HUDEP-2 (cell line): ENCODE data around the gene MYO18B.

Source experiments
- DNase-seq, 76 experiments: peaks; one replicate each; lab custom pipeline; 2025; ENCODE audit not compliant: unreplicated experiment in 76 of 76; lab: John Stamatoyannopoulos, UW

The MYO18B gene

GRCh38 chr22:25930788-25931310, 188.9 kb downstream of the MYO18B start:
- no peak for DNase-seq

GRCh38 chr22:25933158-25933788, 191.3 kb downstream of the MYO18B start:
- DNase-seq, result no peak

GRCh38 chr22:25935266-25936058, 193.5 kb downstream of the MYO18B start:
- no peak for DNase-seq

- DNase-seq, result no peak
These were observed 196.2 kb downstream of the MYO18B start for GRCh38 chr22:25938151-25938550.

GRCh38 chr22:25939384-25939783, 197.4 kb downstream of the MYO18B start:
- no peak for DNase-seq

GRCh38 chr22:25940479-25940878, 198.5 kb downstream of the MYO18B start:
- no peak for DNase-seq

- no peak for DNase-seq
These were observed 199.5 kb downstream of the MYO18B start for GRCh38 chr22:25941365-25941960.

- DNase-seq, result no peak
These were observed 200.3 kb downstream of the MYO18B start for GRCh38 chr22:25942115-25942855.

- no peak for DNase-seq
These were observed 200.9 kb downstream of the MYO18B start for GRCh38 chr22:25942856-25943411.

GRCh38 chr22:25950111-25950510, 208.1 kb downstream of the MYO18B start:
- DNase-seq, result no peak

GRCh38 chr22:25953276-25953675, 211.3 kb downstream of the MYO18B start:
- no peak for DNase-seq

GRCh38 chr22:25953919-25954318, 211.9 kb downstream of the MYO18B start:
- DNase-seq, result no peak

GRCh38 chr22:25955323-25955722, 213.3 kb downstream of the MYO18B start:
- no peak for DNase-seq

- no peak for DNase-seq
These were observed 214.8 kb downstream of the MYO18B start for GRCh38 chr22:25956801-25957200.

GRCh38 chr22:25959818-25960774, 218.1 kb downstream of the MYO18B start:
- no peak for DNase-seq

GRCh38 chr22:25961699-25962098, 219.7 kb downstream of the MYO18B start:
- DNase-seq, result no peak

GRCh38 chr22:25962711-25963110, 220.7 kb downstream of the MYO18B start:
- no peak for DNase-seq

- no peak for DNase-seq
These were observed 223.2 kb downstream of the MYO18B start for GRCh38 chr22:25964961-25965730.

GRCh38 chr22:25966448-25966913, 224.5 kb downstream of the MYO18B start:
- DNase-seq, result no peak
